Measurements from ENCODE around the gene LAMB2. TPM values are rescaled to one million over a fixed set of nuclear protein-coding genes. Genes with fewer than 3 reads are reported as not detected.
A peak's percentile ranks its signal among the peaks of the same experiment; 100 is the strongest.

The LAMB2 gene
- total and polyA plus RNA-seq, 2 of the 8 experiments (the other 6 are each of a cell fraction or from before 2014, with no cell fraction given), result 112 to 153 TPM

DNA sequence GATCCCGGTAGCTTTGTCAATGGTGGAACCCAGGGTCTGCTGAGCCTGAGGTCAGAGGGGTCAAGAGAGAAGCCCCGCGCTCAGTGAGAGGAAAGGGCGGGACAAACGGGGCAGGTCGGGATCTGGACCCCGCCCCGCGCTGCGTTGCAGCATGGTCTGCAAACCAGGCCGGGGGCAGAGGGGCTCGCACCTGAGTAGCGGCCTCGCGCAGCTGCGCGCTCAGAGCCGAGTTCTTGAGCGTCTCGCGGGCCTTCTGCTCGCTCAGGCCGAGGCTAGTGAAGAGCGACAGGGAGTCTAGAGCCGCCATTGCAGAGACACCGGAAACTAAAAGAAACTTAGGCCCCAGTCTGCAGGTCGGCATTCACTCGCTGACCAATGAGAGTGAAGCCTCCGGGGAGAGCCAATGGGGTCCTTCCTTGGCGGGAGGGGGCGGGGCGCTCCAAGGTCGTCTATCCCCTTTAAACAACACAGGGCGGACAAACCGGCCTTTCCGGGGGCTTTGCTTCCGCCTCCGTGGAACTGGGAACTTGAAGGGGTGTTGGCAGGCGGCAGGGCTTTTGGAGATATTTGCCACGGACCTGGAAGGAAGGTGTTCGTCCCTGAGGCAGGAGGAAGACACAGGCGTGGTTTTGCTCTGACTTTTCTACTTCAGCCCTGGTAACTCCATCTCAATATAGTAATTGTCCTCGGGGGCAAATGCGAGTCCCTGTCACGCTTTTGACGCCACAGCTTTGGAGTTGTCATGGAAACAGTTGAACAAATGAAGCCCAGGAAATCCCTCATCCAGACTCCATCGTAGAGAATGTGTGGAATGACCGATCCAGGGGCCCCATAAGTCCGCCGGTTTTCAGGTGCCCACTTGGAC lies 28.2 kb downstream of the LAMB2 start, which contains the start of gene QARS1 (continued):
- TF ChIP-seq YY1 (IDR thresholded peaks at IDR 0.05; ENCODE audit: low read depth, low read length) (peak; percentile 92), BRCA1 (IDR thresholded peaks at IDR 0.05; ENCODE audit: low read depth, low read length) (no peak), KDM1A (IDR thresholded peaks at IDR 0.05; ENCODE audit: borderline replicate concordance, low read length) (no peak), CHD2 (IDR thresholded peaks at IDR 0.05; ENCODE audit: low read length) (peak; percentile 50; the same call in 1 of the 2 replicates), SIX5 (IDR thresholded peaks at IDR 0.05; ENCODE audit: low read depth, low read length) (no peak), CREB1 (IDR thresholded peaks at IDR 0.05) (peak; percentile 21), SP2 (IDR thresholded peaks at IDR 0.05; ENCODE audit: low read length) (no peak; the same call in 1 of the 2 replicates), TAF1 (IDR thresholded peaks at IDR 0.05; ENCODE audit: low read depth, low read length) (peak; percentile 94), HDAC2 (IDR thresholded peaks at IDR 0.05; ENCODE audit: borderline replicate concordance in 1 of 2, low read depth in 2 of 2, low read length in 2 of 2) (no peak; a peak in 1 of 4 replicates), NRF1 (IDR thresholded peaks at IDR 0.05; ENCODE audit: low read depth, low read length) (no peak), GTF2F1 (IDR thresholded peaks at IDR 0.05; ENCODE audit: borderline replicate concordance, low read depth, low read length) (no peak), SP1 (IDR thresholded peaks at IDR 0.05; ENCODE audit: low read depth, low read length) (peak; percentile 74; the same call in 1 of the 2 replicates), CBX5 (IDR thresholded peaks at IDR 0.05; ENCODE audit: low read depth, low read length) (no peak), NANOG (IDR thresholded peaks at IDR 0.05; ENCODE audit: insufficient read depth, low read depth, low read length, poor library complexity, severe bottlenecking) (no peak), SIRT6 (IDR thresholded peaks at IDR 0.05; ENCODE audit: low read length) (no peak)
- TF ChIP-seq, protein P1, sequence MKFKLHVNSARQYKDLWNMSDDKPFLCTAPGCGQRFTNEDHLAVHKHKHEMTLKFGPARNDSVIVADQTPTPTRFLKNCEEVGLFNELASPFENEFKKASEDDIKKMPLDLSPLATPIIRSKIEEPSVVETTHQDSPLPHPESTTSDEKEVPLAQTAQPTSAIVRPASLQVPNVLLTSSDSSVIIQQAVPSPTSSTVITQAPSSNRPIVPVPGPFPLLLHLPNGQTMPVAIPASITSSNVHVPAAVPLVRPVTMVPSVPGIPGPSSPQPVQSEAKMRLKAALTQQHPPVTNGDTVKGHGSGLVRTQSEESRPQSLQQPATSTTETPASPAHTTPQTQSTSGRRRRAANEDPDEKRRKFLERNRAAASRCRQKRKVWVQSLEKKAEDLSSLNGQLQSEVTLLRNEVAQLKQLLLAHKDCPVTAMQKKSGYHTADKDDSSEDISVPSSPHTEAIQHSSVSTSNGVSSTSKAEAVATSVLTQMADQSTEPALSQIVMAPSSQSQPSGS (IDR thresholded peaks at IDR 0.05; ENCODE audit: low read length), result no peak
- TF ChIP-seq, protein P2, sequence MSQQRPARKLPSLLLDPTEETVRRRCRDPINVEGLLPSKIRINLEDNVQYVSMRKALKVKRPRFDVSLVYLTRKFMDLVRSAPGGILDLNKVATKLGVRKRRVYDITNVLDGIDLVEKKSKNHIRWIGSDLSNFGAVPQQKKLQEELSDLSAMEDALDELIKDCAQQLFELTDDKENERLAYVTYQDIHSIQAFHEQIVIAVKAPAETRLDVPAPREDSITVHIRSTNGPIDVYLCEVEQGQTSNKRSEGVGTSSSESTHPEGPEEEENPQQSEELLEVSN (IDR thresholded peaks at IDR 0.05), result peak; percentile 55; the same call in 1 of the 2 replicates
- TF ChIP-seq, protein P3, sequence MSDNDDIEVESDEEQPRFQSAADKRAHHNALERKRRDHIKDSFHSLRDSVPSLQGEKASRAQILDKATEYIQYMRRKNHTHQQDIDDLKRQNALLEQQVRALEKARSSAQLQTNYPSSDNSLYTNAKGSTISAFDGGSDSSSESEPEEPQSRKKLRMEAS (IDR thresholded peaks at IDR 0.05), result peak; percentile 72
